Stimulated activated CD8-positive, alpha-beta memory T cell treated with anti-CD3 and anti-CD28 coated beads, Interleukin-7, amount 100 ng/mL, for 4 hours (primary cell): ENCODE results near the gene FBH1.
"Not testable (repeated sequence)": the region's sequence is repeated elsewhere in the genome, so short reads cannot be mapped to it uniquely, and the experiment has no call there.

Source experiments
- DNase-seq, 2 donors: peaks; one replicate each; pipeline ENCODE4 v3.0.0-alpha.2; 2020; ENCODE audit warnings: low read depth in 2 of 2

FBH1 gene

DNA sequence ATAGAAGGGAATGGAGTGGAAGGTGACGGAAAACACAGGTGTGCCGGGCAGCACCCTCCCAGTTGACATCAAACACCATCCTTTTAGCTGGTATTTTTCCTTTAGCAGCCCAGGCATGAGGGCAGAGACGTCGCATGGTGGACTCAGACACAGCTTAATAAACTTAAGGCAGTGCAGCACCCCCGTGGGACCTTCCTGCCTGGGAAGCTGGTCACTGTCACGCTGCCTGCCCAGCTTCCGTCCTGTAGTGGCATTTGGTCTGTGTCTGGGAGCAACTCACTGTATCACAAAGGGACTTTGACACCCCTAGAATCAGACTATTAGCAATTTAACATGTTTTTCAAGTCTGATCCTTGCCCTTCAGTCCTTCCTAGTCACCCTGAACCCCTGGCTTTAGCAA lies 51.5 kb downstream of the FBH1 start:
- DNase-seq: no peak

- no peak for DNase-seq
Observed at GRCh38 chr10:5942001-5942400, 52.0 kb downstream of the FBH1 start.

DNA sequence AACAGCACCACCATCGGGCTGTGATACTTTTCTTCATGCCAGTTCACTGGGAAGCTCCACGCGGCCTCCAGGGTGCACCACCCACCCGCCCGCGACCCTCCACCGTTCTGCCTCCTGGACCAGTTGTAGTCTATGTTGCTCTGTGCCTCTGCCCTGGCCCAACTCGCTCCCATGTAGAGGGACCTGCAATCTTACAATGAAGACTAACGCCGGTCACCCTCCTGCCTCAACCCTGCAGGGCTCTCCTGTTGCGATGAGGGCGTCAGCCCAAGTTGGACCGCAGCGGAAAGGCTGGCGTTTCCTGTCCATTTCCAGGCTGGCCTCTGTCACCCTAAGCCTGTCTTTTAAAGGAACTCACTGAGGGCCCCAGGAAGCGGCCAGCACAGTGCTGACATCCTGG lies 52.4 kb downstream of the FBH1 start:
- DNase-seq: no peak

GRCh38 chr10:5943536-5943935 lies 53.5 kb downstream of the FBH1 start:
- DNase-seq: no peak

DNA sequence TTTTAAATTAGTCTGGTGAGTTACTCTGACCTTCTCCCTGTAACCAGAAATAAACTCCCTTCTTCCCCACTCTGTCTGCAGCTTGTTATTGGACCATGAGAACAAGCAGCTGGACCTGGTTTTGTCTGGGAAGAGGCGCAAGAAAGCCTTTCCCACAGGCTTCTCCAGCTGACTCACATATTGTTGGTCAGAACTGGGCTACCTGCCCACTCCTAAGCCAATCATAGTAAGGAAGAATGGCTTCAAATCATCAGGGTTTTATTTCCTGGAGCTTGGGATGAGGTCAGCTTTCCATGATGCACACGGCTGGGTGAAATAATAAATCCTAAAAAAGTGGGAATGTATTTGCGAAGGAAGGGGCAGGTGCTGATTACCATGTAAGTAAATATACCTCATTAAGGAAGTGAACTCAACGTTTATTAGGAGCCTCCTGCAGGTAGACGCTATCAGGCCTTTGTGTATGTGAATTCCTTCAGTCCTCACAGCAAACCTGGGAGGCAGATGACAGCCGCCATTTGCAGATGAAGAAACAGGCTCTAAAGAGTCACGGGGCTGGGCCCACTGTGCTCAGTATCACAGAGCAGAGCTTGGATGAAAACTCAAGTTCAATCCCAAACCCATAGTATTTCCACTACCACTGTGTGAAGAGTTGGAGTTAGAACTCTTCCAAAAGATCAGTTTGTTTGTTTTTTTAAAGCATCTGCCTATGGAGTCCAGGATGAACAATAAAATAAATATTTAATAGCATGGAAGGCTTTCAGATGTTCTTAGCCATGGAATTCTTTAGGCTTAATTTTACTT lies 54.5 kb downstream of the FBH1 start:
- DNase-seq: no peak

GRCh38 chr10:5945190-5945509 lies 55.1 kb downstream of the FBH1 start:
- no peak for DNase-seq

DNA sequence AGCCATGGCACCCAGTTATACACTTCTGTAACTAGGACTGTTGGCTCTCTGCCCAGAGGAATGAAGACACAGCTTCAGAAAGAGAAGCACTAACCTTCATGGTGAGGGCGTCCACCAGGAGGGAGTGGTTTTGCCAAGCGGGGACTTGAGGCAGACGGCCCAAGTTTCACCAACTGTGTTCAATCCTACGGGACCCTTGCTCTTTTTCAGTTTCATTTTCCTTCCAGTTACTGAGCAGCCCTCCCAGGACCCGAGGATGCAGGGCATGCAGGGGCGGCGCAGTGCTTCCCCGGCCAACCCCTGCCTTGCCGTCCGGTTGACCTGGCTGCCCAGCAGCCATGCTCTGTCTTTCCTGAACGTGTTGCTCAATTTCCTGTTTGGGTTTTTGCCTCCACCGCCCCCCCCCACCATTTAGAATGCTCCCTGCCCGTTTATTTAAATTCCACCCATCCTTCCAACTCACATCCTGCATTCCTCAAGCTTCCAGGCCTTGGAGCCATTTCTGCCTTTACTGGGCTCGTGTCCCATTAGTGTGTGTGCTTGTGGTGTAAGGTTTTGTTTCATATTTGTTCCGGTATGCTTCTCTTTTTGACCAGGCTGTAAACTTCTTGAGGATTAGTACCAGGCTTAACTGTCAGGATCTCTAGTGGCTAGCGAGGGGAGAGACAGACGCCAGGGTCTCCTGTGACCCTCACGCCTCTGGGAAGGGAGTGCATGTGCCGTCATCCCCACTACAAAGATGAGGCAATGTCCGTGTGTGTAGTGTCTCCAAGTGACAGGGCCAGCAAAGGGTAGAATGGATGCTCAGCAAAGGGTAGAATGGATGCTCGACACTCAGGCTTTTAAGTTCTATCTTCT lies 55.7 kb downstream of the FBH1 start:
- no peak for DNase-seq

GRCh38 chr10:5946419-5946775 lies 56.4 kb downstream of the FBH1 start:
- not testable (repeated sequence) for DNase-seq

- DNase-seq: no peak
Observed at GRCh38 chr10:5946786-5947185, 56.7 kb downstream of the FBH1 start.

DNA sequence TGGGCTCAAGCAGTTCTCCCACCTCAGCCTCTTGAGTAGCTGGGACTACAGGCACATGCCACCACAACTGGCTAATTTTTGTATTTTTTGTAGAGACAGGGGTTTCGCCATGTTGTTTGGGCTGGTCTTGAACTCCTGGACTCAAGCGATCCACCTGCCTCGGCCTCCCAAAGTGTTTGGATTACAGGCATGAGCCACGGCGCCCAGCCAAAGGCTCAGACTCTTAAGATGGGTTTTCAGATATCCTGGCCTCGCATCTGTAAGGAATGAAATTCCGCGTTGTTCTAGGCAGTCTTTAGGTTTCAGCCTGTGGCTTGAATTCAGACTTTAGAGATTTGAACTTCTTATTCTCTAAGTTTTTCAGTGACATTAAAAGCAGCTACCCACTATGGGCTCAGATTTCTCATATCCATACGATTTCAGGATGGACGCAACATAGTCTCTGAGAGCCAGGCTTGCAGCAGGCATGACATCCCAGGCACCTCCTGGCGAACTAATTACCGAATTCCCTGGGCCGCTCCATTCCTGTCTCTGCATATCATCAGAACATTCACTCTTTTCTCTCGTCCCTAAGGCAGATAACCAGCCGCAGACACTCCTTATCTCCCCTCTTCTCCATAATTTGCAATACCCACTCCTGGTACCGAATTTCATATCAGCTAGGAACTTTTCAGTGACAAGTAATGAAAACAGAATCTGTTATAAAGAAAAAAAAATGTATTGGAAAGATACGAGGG lies 57.6 kb downstream of the FBH1 start:
- no peak for DNase-seq

- no peak for DNase-seq
Observed at GRCh38 chr10:5948208-5948585, 58.2 kb downstream of the FBH1 start.

DNA sequence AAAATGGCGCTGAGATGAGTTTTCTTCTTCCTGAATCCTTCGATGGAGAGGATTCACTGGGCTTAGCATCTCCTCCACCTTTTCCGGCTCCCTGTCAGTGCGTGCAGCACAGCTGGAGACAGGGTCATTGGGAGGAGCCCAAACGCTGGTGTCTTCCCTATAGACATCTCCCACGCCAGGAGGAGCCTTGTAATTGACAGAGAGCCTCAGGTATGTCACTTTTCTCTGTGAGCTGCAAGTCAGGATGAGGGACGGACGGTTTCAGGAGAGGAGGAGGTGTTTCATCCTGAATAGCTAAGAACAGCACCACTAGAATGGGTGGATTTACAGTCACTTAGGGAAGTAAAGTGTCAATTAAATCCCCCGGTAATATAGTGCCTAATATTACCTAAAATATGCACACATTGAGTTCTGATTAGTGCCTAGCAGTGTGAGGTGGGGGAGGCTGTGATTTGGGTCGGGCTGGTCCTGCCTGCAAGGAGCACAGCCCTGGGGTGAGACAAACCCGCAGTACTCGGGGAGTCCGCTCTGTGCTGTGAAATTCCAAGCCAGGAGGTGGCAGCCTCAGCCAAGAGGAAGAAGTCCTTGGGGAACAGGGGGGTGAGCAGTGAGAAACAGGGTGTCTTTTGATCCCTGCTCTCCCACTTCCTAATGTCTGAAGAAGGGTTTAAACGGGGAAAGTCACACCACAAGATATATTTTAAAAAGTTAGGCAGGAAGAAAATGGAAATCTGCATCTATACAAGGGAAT lies 59.1 kb downstream of the FBH1 start:
- DNase-seq: no peak

GRCh38 chr10:5951167-5951711 lies 61.2 kb downstream of the FBH1 start:
- no peak for DNase-seq

DNA sequence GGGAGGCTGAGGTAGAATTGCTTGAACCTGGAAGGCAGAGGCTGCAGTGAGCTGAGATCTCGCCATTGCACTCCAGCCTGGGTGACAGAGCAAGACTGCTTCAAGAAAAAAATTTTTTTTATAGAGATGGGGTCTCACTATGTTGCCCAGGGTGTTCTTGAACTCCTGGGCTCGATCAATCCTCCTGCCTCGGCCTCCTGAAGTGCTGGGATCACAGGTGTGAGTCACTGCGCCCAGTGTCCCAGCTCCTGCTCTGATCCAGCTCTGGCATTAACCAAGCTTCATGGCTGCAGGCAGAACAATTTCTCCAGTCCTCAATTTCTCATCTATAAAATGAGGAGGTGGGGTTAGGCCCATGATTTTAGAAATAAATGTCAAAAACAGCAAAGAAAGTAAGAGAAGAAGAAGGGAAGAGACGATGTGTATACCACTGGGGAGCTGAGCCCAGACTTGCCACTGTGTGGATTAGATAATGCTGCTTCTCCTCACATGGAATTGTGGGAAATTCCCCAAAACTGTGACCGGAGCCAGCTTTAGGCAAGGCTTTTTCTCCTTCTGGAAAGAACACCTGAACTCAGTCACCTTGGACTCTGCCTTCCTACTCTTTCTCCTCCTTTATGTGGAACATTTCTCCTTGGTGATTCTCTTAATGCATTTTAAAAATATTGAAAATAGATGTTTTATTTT lies 61.8 kb downstream of the FBH1 start:
- no peak for DNase-seq

GRCh38 chr10:5952731-5953385 lies 62.8 kb downstream of the FBH1 start:
- DNase-seq: no peak

DNA sequence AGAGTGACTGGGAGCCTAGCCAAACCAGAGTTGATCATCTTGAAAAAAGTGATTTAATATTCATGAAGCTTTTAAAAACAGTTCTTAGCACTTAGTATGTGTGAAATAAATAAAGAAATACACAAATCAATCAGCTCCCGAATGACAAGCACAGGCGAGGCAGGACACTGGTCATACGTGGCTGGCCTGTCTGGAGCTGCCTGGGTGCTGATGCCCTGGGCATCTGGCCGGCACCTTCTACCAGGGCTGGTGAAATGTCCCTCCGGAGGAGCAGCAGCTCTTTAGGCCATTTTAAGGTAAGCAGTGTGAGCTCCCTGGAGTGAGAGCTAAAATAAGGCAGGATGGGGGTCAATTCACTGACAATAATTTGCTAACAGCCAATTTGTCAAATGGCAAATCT lies 63.6 kb downstream of the FBH1 start:
- no peak for DNase-seq

GRCh38 chr10:5956146-5956936 lies 66.3 kb downstream of the FBH1 start:
- no peak for DNase-seq

- no peak for DNase-seq
Observed at GRCh38 chr10:5958077-5958476, 68.0 kb downstream of the FBH1 start.

DNA sequence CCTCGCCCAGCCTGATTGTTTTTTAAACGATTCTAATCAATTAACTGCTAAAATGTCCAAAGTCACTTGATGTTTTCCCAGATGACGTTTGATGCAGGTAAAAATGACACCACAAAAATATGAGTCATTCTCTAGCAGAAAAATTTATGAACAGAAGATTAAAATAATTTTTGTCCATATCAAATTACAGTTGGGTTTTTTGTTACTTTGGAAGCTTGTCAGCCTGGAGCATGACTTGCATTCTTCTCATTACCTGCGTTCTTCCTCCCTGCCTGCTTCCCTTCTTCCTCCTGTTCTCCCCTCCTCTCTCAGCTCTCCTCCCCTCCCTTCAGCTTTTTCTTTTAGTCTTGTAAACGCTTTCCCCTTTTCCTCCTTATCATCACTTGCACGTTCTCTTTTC lies 68.6 kb downstream of the FBH1 start:
- DNase-seq: no peak

DNA sequence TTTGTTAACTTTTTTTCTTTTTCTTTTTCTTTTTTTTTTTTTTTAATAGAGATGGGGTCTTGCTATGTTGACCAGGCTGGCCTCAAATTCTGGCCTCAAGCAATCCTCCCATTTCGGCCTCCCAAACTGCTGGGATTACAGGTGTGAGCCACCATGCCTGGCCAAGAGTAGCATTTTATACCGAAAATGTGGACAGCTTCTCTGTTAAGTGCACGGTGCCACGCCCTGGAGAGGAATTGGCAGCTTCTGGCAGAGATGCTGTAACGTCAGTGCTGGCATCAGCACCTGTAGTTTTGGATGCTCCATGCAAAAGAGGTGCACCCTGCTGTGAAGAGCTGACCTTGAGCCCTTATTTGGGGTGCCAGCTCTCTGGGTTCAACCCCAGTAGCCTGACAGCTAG lies 69.1 kb downstream of the FBH1 start:
- DNase-seq: no peak
